ENCODE measurements around the gene SMOC1. TPM values are rescaled to one million over a fixed set of nuclear protein-coding genes. Genes with fewer than 3 reads are reported as not detected.

The SMOC1 gene
- total and polyA plus RNA-seq, 12 donors: 0.33 to 19.8 (median 4.5) TPM

DNA sequence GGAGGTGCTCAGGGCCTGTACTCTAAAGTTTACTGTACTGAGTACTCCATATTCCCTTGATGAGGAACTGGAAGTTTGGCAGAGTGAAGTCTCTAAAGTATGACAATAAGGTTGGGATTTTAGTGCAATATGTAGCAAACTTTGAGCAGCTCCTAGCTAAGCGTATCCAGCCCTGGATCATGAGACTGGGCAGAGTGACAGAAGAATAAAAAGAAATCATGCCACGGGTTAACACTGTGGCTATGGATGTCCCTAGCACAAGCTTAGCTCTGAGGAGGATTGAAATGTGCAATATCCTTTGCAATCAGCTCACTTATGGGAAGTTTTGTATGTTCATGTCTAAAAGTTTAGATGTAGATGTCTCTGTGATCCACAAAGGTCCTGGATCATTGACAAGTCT is 114.1 kb downstream of the SMOC1 start:
- TF ChIP-seq POLR2A (IDR thresholded peaks at IDR 0.05): no peak
- TF ChIP-seq, protein P1, sequence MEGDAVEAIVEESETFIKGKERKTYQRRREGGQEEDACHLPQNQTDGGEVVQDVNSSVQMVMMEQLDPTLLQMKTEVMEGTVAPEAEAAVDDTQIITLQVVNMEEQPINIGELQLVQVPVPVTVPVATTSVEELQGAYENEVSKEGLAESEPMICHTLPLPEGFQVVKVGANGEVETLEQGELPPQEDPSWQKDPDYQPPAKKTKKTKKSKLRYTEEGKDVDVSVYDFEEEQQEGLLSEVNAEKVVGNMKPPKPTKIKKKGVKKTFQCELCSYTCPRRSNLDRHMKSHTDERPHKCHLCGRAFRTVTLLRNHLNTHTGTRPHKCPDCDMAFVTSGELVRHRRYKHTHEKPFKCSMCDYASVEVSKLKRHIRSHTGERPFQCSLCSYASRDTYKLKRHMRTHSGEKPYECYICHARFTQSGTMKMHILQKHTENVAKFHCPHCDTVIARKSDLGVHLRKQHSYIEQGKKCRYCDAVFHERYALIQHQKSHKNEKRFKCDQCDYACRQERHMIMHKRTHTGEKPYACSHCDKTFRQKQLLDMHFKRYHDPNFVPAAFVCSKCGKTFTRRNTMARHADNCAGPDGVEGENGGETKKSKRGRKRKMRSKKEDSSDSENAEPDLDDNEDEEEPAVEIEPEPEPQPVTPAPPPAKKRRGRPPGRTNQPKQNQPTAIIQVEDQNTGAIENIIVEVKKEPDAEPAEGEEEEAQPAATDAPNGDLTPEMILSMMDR (IDR thresholded peaks at IDR 0.05): no peak

DNA sequence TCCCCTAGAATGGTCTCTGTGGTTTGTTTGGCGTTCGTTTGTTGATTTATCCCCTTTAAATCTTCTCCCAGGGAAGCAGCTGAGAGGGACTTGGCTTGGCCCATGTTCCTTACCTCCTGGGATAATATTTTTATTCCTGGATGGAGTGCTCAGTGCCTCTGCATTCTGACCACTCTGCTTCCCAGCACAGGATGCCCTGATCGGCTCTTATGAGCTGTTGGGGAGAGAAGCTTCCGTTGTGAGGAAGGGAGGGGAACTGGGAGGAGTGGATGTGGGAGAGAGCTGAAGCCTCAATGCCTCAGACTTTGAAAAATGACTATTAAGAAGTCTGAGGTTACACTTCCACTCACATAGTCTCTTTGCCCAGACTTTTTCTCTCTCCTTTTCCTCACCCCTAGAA is 114.8 kb downstream of the SMOC1 start:
- intact Hi-C loops (cut with DNase I): no loop called here
- H3K4me3 ChIP-seq: no peak overlapping the region
- no peak for DNase-seq
- H3K27ac ChIP-seq: no peak overlapping the region
- no peaks in the 10 kb centered on the region for H3K4me1 ChIP-seq (replicated peaks in 1 of 2)
- TF ChIP-seq, protein P1 (IDR thresholded peaks at IDR 0.05): no peak
- TF ChIP-seq POLR2A (IDR thresholded peaks at IDR 0.05): no peak
- 26 to 42% (median 32%) methylated on average over 4 of the region's 4 CpGs for whole genome bisulfite sequencing, 4 donors
- no peaks in the 10 kb centered on the region for H3K27me3 ChIP-seq
- no peaks in the 10 kb centered on the region for H3K9me3 ChIP-seq (replicated peaks in 1 of 3)
- no peaks in the 10 kb centered on the region for H3K36me3 ChIP-seq (replicated peaks in 1 of 2)

More for the DNA sequence above, 114.1 kb downstream of the SMOC1 start:
- intact Hi-C loops (cut with DNase I): no loop called here
- no peak for DNase-seq
- no peaks in the 10 kb centered on the region for H3K36me3 ChIP-seq (replicated peaks in 1 of 2)
- H3K4me1 ChIP-seq (replicated peaks in 1 of 2): no peaks in the 10 kb centered on the region
- H3K9me3 ChIP-seq (replicated peaks in 1 of 3): no peaks in the 10 kb centered on the region
- WGBS, 4 donors: 74 to 92% (median 85%) methylated on average over 2 of the region's 2 CpGs
- no peaks in the 10 kb centered on the region for H3K27me3 ChIP-seq
- H3K27ac ChIP-seq: no peak overlapping the region
- no peak overlapping the region for H3K4me3 ChIP-seq

DNA sequence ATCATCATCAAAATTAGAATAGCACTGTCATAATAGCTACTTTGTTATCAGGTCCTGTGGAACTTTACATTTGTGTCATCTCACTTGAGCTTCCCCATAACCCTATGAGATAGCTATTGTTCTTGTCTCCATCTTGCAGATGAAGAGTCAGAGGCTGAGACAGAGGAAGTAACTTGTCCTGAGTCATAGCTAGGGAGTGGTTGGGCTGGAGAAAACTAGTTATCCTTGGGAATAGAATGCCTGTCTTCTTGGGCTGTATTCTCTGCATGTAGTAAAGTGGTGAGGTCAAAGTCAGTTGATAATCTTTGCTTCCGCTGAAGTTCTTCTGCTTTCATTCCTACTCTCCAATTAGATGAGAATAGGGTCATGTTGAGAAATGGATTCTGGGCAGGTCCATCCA is 117.0 kb downstream of the SMOC1 start:
- no peak overlapping the region for H3K27ac ChIP-seq
- intact Hi-C loops (cut with DNase I): no loop called here
- TF ChIP-seq POLR2A (IDR thresholded peaks at IDR 0.05): no peak
- TF ChIP-seq, protein P1 (IDR thresholded peaks at IDR 0.05): no peak
- no peak overlapping the region for H3K4me3 ChIP-seq
- H3K27me3 ChIP-seq: no peaks in the 10 kb centered on the region
- H3K36me3 ChIP-seq (replicated peaks in 1 of 2): no peaks in the 10 kb centered on the region
- WGBS, 4 donors: 89 to 100% (median 92%) methylated on average over 1 of the region's 1 CpG
- no peaks in the 10 kb centered on the region for H3K9me3 ChIP-seq (replicated peaks in 1 of 3)
- no peaks in the 10 kb centered on the region for H3K4me1 ChIP-seq (replicated peaks in 1 of 2)
- no peak for DNase-seq

DNA sequence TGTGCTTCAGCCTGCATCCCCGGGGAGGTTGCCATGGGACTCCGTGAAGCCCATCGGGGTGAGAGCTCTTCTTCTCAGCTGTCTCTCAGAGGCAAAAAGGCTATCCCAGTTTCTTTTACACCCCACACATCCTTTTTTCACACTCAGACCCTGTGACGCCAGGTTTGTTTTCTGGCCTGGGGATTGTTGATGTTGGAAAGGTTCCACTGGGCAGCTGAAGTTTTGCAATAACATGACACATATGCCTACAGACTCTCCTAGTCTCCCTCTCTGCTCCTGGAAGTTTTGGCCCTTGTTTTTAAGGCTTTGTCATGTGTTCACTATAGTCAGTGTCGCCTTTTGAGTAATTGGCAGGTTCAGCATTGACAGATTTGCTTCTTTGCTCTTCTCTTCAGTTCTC is 118.6 kb downstream of the SMOC1 start:
- 42 to 68% (median 57%) methylated on average over 5 of the region's 5 CpGs for WGBS, 4 donors
- intact Hi-C loops (cut with DNase I): no loop called here
- H3K9me3 ChIP-seq (replicated peaks in 1 of 3): no peaks in the 10 kb centered on the region
- no peaks in the 10 kb centered on the region for H3K27me3 ChIP-seq
- TF ChIP-seq, protein P1 (IDR thresholded peaks at IDR 0.05): no peak
- no peak for TF ChIP-seq POLR2A (IDR thresholded peaks at IDR 0.05)
- no peak overlapping the region for H3K27ac ChIP-seq
- H3K4me1 ChIP-seq (replicated peaks in 1 of 2): no peaks in the 10 kb centered on the region
- H3K36me3 ChIP-seq (replicated peaks in 1 of 2): no peaks in the 10 kb centered on the region
- peak in 5 of 7 donors; percentile 43 to 58 (median 53) for DNase-seq
- H3K4me3 ChIP-seq: no peak overlapping the region
